Measurements from ENCODE around the gene DISP2. TPM values are rescaled to one million over a fixed set of nuclear protein-coding genes. Genes with fewer than 3 reads are reported as not detected.
A peak's percentile ranks its signal among the peaks of the same experiment; 100 is the strongest.

DISP2 gene
- total and polyA plus RNA-seq, 2 experiments from 2014 or later: 1.3 to 2.2 TPM

GRCh38 chr15:40367686-40368611 is 9.9 kb downstream of the DISP2 start:
- Mint-ChIP-seq H3K4me3 (peak overlapping the region; percentile 47), H3K9me3 (peaks cover 2% of the 10 kb centered on the region; the same call in 1 of the 3 replicates), H3K36me3 (ENCODE audit: low read depth) (no peaks in the 10 kb centered on the region; the same call in 2 of the 3 replicates), H3K4me1 (peaks cover 26% of the 10 kb centered on the region), H3K27ac (no peak overlapping the region), H3K27me3 (ENCODE audit: insufficient read depth, low read depth, poor library complexity) (peaks cover 32% of the 10 kb centered on the region)
- ATAC-seq: peak; percentile 89
- peaks cover 14% of the 10 kb centered on the region for H3K4me1 ChIP-seq (ENCODE audit: insufficient read depth)
- H3F3A ChIP-seq (replicated peaks; ENCODE audit: low read depth): 0 out of 2 replicates have a peak, but pooled peaks cover 3% of the 10 kb centered on the region
- peaks cover 28% of the 10 kb centered on the region for H3K27me3 ChIP-seq (ENCODE audit: insufficient read depth)
- H3K4me2 ChIP-seq: peak overlapping the region; percentile 81
- H3K79me2 ChIP-seq (replicated peaks; ENCODE audit: insufficient read depth): no peaks in the 10 kb centered on the region
- TF ChIP-seq CREB1 (CRISPR knock-in tag; IDR thresholded peaks at IDR 0.05; ENCODE audit: low read depth) (peak; percentile 92), CTCF (conservative IDR thresholded peaks at IDR 0.05; ENCODE audit: low read depth in 2 of 2) (peak; percentile 62 to 79), ZNF462 (CRISPR knock-in tag; IDR thresholded peaks at IDR 0.05) (no peak), JUNB (IDR thresholded peaks at IDR 0.05; ENCODE audit: unreplicated experiment) (no peak), REST (IDR thresholded peaks at IDR 0.05; ENCODE audit: unreplicated experiment) (peak; percentile 19)
- no peaks in the 10 kb centered on the region for H3K36me3 ChIP-seq (ENCODE audit: insufficient read depth)
- H2AFZ ChIP-seq: peak overlapping the region; percentile 96
- H3K9me2 ChIP-seq (ENCODE audit: insufficient read depth): no peaks in the 10 kb centered on the region
- H3K27ac ChIP-seq (ENCODE audit: low read depth): no peak overlapping the region
- peak; percentile 96 for DNase-seq (ENCODE audit: low spot score)
- peak overlapping the region; percentile 51 for H3K4me3 ChIP-seq
- H4K20me1 ChIP-seq (replicated peaks; ENCODE audit: insufficient read depth): no peaks in the 10 kb centered on the region

All from GM23338 (cell line).